ENCODE data around the gene SYDE1.

SYDE1 gene

DNA sequence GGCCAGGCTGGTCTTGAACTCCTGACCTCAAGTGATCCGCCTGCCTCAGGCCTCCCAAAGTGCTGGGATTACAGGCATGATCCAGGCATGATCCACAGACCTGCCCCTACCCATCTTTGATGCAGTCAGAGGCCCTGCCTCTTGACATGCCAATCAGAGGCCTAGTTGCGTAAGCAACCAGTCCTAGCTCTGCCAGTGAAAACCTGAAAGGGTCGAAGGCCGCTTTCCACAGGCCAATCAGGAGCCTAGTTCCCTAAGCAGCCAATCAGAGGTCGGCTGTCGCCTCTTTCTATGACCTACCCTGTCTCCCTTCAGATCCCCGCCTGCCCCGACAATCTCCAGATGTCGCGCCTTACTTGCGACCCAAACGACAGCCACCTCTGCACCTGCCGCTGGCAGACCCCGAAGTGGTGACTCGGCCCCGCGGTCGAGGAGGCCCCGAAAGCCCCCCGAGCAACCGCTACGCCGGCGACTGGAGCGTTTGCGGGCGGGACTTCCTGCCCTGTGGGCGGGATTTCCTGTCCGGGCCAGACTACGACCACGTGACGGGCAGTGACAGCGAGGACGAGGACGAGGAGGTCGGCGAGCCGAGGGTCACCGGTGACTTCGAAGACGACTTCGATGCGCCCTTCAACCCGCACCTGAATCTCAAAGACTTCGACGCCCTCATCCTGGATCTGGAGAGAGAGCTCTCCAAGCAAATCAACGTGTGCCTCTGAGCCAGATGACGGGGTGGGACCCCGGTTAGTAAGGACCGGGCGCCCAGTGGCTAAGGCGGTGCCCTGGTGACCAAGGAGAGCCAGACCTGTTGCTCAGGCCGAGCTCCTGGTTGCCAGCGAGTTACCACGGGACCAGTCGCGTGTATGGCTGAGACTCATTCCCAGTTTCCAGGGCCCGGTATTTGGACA, 6.3 kb downstream of the SYDE1 start:
- ATAC-seq (replicated peaks) = no peak
- DNase-seq = no peak
- Mint-ChIP-seq H3K9me3 (no peaks in the 10 kb centered on the region), H3K36me3 (peaks cover 20 to 33% of the 10 kb centered on the region in 2 donors), H3K27me3 (peaks cover 7 to 12% of the 10 kb centered on the region in 2 donors), H3K4me3 (no peak overlapping the region), H3K27ac (no peak overlapping the region), H3K4me1 (no peaks in the 10 kb centered on the region)

DNA sequence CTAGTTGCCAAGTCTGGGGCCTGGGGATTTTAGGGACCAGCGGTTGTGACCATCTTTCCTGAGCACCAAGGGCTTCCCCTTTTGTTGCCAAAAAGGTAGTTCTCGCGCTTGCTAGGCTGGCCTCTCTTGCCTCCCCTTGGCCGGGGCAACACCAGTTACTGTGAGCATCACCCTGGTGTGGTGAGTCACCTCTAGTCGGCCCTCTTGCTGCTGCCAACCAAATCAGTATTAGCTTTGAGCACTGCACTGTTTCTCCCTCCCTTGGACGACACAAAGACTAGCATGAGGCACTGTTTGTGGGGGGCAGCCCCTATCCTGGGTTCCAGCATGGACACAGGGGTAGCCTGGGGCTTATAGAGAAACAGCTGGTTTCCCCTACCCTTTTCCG, 6.9 kb downstream of the SYDE1 start:
- Mint-ChIP-seq H3K4me1 (no peaks in the 10 kb centered on the region), H3K9me3 (no peaks in the 10 kb centered on the region), H3K27ac (no peak overlapping the region), H3K36me3 (peaks cover 26 to 40% of the 10 kb centered on the region in 2 donors), H3K27me3 (peaks cover 4 to 5% of the 10 kb centered on the region in 2 donors), H3K4me3 (no peak overlapping the region)
- ATAC-seq (replicated peaks) = no peak
- DNase-seq = no peak

DNA sequence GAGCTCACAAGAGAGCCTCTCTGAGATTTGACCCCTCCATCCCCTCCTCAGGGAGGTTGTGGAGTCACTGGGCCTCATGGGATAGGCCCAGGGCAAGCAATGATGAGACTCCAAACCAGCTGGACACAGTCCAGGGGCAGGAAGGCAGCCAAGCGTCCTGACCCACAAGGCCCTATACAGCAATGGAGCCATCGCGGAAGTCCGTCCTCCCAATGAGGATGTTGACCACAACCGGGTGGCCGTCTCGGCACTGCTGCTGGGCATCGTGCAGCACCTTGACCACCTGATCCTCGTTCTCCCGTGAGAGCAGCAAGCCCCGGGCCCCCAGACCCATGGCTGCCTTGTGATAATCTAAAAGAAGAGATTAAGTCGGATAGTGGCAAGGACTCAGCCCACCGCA, 7.9 kb downstream of the SYDE1 start:
- no peak overlapping the region for H3K27ac Mint-ChIP-seq
- no peaks in the 10 kb centered on the region for H3K4me1 Mint-ChIP-seq
- peaks cover 31 to 48% of the 10 kb centered on the region in 2 donors for H3K36me3 Mint-ChIP-seq
- H3K9me3 Mint-ChIP-seq = no peaks in the 10 kb centered on the region
- no peaks in the 10 kb centered on the region for H3K27me3 Mint-ChIP-seq
- DNase-seq = no peak
- ATAC-seq (replicated peaks) = no peak
- no peak overlapping the region for H3K4me3 Mint-ChIP-seq

DNA sequence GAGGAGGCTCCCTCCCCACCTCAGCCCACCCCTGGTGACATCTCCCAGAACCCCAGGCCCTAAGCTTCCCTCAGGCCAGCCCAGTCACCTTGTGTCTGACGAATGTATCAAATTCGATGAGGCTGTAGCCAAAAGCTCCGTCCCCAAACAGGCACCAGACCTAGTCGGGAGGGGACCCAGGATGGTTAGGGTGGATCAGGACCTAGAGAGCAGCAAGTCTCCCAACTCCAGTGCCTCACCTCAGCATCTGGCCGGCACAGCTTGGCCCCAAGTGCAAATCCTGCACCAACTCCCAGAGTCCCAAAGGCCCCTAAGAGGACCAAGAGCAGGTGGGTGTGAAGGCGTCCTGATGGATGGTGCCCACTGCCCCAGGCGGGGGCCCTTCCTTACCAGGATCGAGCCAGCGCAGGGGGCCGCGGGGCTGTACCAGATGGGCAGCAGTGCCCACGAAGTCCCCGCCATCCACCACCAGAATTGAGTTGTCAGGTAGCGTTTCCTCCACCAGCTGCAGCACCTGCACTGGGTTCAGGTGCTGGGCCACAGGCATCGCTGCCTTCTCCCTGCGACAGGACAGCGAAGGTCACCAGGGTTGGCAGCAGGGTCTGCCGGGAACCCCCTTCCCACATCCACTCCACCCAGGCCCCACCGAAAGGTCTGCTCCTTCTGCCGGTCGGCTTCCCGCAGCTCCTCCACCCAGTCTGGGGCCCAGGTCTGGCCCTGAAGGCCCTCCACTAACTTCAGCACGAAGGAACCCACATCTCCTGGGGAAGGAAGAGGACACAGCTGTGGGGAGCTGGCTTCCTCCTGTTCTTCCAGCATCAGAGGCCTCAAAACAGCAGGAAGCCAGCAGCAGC, 8.8 kb downstream of the SYDE1 start:
- Mint-ChIP-seq H3K4me1 (no peaks in the 10 kb centered on the region), H3K27ac (no peak overlapping the region), H3K27me3 (no peaks in the 10 kb centered on the region), H3K9me3 (no peaks in the 10 kb centered on the region), H3K4me3 (no peak overlapping the region), H3K36me3 (peaks cover 37 to 57% of the 10 kb centered on the region in 2 donors)
- DNase-seq (no peak), ATAC-seq (replicated peaks) (no peak)

DNA sequence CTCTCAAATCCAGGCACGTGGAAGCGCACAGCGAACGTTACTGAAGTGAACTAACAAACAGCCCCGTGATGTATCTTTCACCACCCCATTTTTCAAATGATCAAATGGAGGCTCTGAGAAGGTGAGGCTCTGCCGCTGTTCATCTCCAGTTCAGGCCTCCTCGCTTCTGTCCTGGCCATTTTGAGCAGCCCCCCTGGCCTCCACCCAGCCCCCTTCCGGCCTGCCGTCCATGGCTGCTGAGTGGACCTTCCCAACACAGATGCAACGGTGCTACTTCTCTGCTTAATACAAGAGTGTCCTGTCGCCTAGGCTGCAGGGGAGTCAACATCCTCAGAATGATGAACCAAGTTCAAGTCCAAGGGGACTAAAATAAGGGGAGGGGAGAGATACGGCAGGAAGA, 9.7 kb downstream of the SYDE1 start:
- H3K36me3 Mint-ChIP-seq = peaks cover 43 to 64% of the 10 kb centered on the region in 2 donors

DNA sequence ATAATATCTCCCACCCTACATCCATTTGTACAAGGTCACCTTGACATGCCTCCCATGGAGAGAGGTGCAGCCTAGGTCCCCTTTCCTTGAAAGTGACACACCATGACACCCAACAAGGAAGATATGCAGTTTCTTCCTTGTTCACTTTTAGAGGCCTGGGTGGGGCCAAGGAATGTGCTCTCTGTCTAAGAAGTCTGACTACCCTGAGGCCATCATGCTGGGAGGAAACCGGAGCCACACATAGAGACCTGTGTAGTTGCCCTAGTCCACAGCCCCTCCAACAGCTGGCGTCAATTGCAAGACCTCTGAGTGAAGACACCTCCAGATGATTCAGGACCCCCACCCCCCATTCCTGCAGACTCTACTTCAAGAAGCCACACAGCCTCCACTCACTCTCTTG, 11.0 kb downstream of the SYDE1 start:
- DNase-seq (no peak), ATAC-seq (replicated peaks) (no peak)
- Mint-ChIP-seq H3K9me3 (no peaks in the 10 kb centered on the region), H3K4me1 (peaks cover 0 to 1% of the 10 kb centered on the region in 2 donors), H3K27me3 (no peaks in the 10 kb centered on the region), H3K36me3 (peaks cover 50 to 74% of the 10 kb centered on the region in 2 donors), H3K27ac (no peak overlapping the region), H3K4me3 (no peak overlapping the region)

More for the DNA sequence above, 9.7 kb downstream of the SYDE1 start:
- H3K4me3 Mint-ChIP-seq = no peak overlapping the region
- H3K4me1 Mint-ChIP-seq = no peaks in the 10 kb centered on the region
- no peaks in the 10 kb centered on the region for H3K9me3 Mint-ChIP-seq
- peak overlapping the region; percentile 4 for H3K27ac Mint-ChIP-seq
- DNase-seq (no peak), ATAC-seq (replicated peaks) (no peak)
- no peaks in the 10 kb centered on the region for H3K27me3 Mint-ChIP-seq

DNA sequence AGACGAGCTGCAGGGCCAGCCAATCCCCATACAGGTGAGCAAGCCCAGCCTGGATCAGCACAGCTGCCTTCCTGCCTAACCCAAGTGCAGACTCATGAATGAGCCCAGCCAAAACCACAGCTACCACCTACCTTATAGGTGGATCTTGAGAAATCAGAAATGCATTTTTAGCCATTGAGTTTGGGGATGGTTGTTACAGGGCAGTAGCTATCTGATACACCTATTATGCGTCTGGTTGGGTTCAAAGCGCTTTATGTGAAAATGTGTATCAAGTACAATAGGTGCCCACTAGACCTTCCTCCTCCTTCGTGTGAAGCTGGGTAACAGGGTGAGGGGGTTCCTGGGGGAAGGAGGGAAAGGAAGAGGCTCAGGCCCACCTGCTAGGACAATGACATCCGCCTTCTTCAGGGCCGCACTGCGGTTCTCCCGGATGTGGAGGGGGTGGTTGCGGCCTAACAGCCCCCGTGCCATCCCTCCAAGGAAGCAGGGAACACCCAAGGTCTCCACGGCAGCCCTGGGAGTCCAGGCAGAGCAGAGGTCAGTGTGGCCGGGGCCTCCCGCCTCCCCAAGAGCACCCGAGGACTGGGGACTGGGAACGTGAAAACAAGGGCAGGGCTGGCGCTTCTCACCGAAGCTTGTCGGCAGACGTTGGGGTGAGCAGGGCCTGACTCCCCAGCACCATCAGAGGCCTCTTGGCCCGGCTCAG, 11.7 kb downstream of the SYDE1 start:
- DNase-seq (no peak), ATAC-seq (replicated peaks) (no peak)
- Mint-ChIP-seq H3K36me3 (peaks cover 51 to 75% of the 10 kb centered on the region in 2 donors), H3K4me1 (peaks cover 2 to 3% of the 10 kb centered on the region in 2 donors), H3K27ac (no peak overlapping the region), H3K4me3 (no peak overlapping the region), H3K9me3 (no peaks in the 10 kb centered on the region), H3K27me3 (no peaks in the 10 kb centered on the region)

DNA sequence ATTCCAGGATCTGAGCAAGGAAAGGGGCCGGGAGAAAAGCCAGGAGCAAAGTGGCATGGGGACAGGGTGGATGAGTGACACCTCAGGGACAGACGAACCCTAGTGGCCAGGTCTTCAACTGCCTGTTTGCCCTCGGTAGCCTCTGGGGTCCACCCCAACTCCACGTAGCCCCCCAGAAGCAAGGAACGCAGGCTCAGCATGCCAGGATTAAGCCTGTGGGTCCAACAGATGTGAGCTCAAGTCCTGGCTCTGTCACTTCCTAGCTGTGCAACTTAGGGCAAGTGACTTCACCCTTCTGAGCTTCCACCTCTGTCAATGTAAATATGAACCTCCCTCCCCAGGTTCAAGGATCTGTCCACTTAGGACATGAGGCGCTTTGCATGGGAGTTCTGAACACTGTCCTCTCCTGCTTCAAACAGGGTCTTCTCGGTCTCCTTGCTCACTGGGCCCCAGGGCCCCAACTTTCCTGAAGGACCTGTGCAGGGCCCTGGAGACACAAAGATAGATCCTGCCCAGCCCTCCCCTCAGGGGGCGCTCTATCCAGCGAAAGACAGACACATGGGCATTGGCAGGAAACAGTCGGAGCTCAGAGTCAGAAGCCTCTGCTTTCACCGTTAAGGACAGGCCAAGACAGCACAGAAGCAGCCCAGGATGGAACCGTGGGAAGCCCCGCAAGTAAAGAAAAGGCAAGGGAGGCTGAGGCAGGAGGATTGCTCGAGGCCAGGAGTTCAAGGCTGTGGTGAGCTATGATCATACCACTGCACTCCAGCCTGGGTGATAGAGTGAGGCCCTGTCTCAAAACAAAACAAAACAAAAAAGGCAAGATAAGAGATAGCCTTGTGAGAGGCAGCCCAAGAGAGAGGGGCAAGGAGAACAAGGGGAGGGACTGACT, 13.2 kb downstream of the SYDE1 start:
- H3K36me3 Mint-ChIP-seq = peaks cover 48 to 64% of the 10 kb centered on the region in 2 donors

DNA sequence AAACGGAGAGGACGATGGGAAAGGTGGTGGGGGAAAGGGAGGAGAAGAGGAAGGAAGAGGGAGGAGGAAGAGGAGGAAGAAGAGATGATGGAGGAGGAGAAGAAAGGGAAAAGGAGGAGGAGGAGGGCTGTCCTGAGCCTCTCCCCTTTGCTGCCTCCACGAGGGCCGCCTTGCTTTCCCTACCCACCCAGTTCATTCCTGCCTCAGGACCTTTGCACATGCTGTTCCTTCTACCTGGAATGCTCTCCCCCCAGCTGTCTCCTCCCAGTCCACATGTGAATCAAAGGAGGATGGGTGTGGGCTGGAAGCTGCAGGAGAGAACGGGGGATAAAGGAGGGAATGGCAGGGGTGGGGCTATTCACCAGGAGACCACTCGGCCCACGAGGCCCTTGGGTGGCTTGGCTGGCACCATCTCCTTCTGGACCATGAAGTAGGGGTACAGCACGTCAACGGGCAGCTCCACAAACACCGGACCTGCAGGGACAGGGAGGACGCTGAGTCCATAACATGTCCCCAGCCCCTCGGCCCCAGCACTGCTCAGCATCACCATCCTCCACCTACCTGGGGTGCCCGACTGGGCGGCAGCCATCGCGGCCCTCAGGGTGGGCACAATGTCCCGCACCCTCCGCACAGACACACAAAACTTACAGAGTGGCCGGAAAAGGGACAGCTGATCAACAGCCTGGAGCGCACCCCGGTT, 15.3 kb downstream of the SYDE1 start:
- Mint-ChIP-seq H3K9me3 (no peaks in the 10 kb centered on the region), H3K4me1 (peaks cover 9 to 10% of the 10 kb centered on the region in 2 donors), H3K36me3 (peaks cover 38 to 51% of the 10 kb centered on the region in 2 donors), H3K27me3 (no peaks in the 10 kb centered on the region), H3K4me3 (no peak overlapping the region), H3K27ac (peak overlapping the region; percentile 71)
- no peak for ATAC-seq (replicated peaks)
- DNase-seq = no peak

More for the DNA sequence above, 13.2 kb downstream of the SYDE1 start:
- peaks cover 9 to 10% of the 10 kb centered on the region in 2 donors for H3K4me1 Mint-ChIP-seq
- H3K9me3 Mint-ChIP-seq = no peaks in the 10 kb centered on the region
- H3K27me3 Mint-ChIP-seq = no peaks in the 10 kb centered on the region
- H3K4me3 Mint-ChIP-seq = no peak overlapping the region
- DNase-seq (no peak), ATAC-seq (replicated peaks) (no peak)
- peak overlapping the region; percentile 1 for H3K27ac Mint-ChIP-seq

DNA sequence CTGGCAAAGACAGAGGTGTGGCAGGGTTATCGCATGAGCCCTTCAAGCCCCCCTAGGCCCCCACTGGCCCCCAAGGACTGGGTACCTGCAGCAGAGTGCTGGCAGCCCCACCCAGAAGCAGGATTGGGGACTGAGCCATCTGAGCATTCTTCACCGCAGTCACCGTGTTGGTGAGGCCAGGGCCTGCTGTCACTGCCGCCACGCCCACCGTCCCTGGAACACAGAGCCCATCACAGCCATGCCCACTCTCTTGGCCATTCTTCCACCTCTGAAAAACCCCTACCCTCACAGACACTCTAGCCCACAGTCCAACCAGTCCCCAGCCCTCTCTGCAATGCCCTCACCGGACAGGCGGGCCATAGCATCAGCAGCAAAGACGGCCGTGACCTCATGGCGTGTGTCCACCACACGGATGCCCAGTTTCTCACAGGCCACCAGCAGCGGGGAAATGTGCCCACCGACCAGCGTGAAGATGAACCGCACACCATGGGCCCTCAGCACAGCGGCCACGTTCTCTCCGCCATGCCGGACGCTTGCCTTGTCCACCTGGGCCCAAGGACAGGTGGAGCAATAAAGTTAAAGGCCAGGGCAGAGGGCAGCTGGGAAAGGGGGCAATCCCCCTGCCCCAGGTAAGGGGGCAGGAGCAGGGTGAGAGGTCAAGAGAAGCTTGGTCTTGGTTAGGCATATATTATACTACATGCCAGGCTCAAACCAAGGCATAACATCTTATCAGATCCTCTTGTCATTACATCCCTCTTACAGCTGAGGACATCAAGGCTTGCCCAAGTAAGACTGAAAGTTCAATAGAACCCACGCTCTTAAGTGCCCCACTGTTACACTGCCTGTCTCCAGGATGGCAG, 16.1 kb downstream of the SYDE1 start:
- Mint-ChIP-seq H3K36me3 (peaks cover 32 to 44% of the 10 kb centered on the region in 2 donors), H3K4me3 (peak overlapping the region; percentile 89 to 90), H3K9me3 (no peaks in the 10 kb centered on the region), H3K27ac (peak overlapping the region; percentile 25), H3K27me3 (no peaks in the 10 kb centered on the region), H3K4me1 (peaks cover 9 to 10% of the 10 kb centered on the region in 2 donors)
- DNase-seq (no peak), ATAC-seq (replicated peaks) (no peak)

DNA sequence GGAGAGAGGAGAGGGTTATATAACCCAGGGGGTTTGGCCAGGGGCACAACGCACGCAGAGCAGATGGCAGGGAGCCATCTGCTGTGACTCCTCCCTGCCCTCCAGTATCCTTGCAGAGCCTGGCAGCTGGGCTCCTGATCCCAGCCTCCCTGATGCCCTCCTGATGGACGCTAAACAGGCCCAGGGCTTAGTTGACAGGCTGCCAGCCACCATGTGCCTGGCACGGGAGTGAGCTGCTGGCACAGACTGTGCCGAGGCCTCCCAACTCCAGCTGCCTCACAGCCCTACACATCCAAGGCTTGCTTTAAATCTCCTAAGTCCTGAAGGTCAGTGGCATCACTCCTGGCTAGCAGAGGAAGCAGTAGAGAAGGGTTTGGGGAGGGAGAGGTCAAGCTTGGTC, 16.7 kb downstream of the SYDE1 start:
- H3K9me3 Mint-ChIP-seq = no peaks in the 10 kb centered on the region
- peaks cover 28 to 38% of the 10 kb centered on the region in 2 donors for H3K36me3 Mint-ChIP-seq
- H3K27me3 Mint-ChIP-seq = peaks cover 0 to 1% of the 10 kb centered on the region in 2 donors
- peak overlapping the region; percentile 89 to 90 for H3K4me3 Mint-ChIP-seq
- peaks cover 9 to 10% of the 10 kb centered on the region in 2 donors for H3K4me1 Mint-ChIP-seq
- H3K27ac Mint-ChIP-seq = peak overlapping the region; percentile 73
- ATAC-seq (replicated peaks) (no peak), DNase-seq (no peak)

DNA sequence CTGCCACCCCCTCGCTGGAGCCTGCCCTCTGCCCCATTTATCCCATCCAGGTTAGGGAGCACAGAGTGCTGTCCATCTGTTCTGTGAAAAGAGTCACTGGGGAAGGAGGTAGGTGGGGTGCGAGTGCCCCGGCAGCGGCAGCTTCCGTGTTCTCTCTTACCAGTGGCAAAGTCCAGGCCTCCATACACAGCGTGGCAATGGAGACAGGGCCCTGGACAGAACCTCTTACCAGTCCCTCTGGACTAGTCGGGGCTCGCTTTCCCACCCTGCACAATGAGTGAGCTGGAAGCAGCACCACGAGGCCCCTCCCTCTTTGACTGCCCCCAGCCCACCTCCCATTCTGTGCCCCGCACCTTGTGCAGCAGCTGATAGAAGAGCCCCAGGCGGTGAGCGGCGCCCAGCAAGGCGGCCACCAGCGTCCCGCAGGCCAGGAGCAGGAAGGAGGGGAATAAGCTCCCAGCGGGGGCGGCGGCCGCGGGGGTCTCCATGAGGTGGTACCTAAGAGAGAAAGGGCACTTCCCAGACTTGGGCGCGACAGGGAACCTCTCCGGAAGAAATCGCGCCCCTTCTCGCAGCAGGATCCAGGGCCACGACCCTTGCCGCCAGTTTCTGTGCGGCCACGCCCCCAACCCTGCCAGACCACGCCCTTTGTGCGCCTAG, 17.5 kb downstream of the SYDE1 start:
- Mint-ChIP-seq H3K9me3 (no peaks in the 10 kb centered on the region), H3K27ac (peak overlapping the region; percentile 95), H3K4me1 (peaks cover 9 to 10% of the 10 kb centered on the region in 2 donors), H3K36me3 (peaks cover 21 to 32% of the 10 kb centered on the region in 2 donors), H3K4me3 (peak overlapping the region; percentile 89 to 90), H3K27me3 (peaks cover 0 to 8% of the 10 kb centered on the region in 2 donors)
- no peak for ATAC-seq (replicated peaks)
- peak; percentile 4 for DNase-seq
